ENCODE data around the gene ATP9B.

- no peak for TF ChIP-seq CTCF (IDR thresholded peaks at IDR 0.05)
- no peak for TF ChIP-seq POLR2A (IDR thresholded peaks at IDR 0.05)
Measured at GRCh38 chr18:79185648-79186047, 116.5 kb downstream of the ATP9B start.

Measured in sigmoid colon (tissue), 3 donors.